Stimulated activated CD8-positive, alpha-beta memory T cell treated with anti-CD3 and anti-CD28 coated beads, Interleukin-12 subunit alpha, Interleukin-12 subunit beta, amount 100 ng/mL, for 4 hours (primary cell): ENCODE data around the gene MARCKSL1.

Source experiments
- DNase-seq: peaks from one replicate; pipeline ENCODE4 v3.0.0-alpha.2; 2020; ENCODE audit warnings: low read depth

The MARCKSL1 gene

GRCh38 chr1:32352831-32353383 is 16.9 kb upstream of the MARCKSL1 start:
- no peak for DNase-seq

GRCh38 chr1:32352239-32352745 is 16.3 kb upstream of the MARCKSL1 start:
- no peak for DNase-seq

- DNase-seq = peak; percentile 80
Observed at GRCh38 chr1:32351399-32352238, 15.6 kb upstream of the MARCKSL1 start.

GRCh38 chr1:32350785-32351398 is 14.9 kb upstream of the MARCKSL1 start:
- peak; percentile 60 for DNase-seq

GRCh38 chr1:32349211-32349708 is 13.2 kb upstream of the MARCKSL1 start:
- no peak for DNase-seq

- no peak for DNase-seq
Observed at GRCh38 chr1:32346532-32347157, 10.6 kb upstream of the MARCKSL1 start.

- no peak for DNase-seq
Observed at GRCh38 chr1:32345289-32345827, 9.3 kb upstream of the MARCKSL1 start.

- DNase-seq = no peak
Observed at GRCh38 chr1:32342704-32343103, 6.7 kb upstream of the MARCKSL1 start.

- DNase-seq = no peak
Observed at GRCh38 chr1:32341971-32342370, 5.9 kb upstream of the MARCKSL1 start.

- DNase-seq = no peak
Observed at GRCh38 chr1:32341186-32341757, 5.2 kb upstream of the MARCKSL1 start.

GRCh38 chr1:32339363-32339978 is 3.4 kb upstream of the MARCKSL1 start:
- no peak for DNase-seq

- no peak for DNase-seq
Observed at GRCh38 chr1:32338637-32339145, 2.7 kb upstream of the MARCKSL1 start.

GRCh38 chr1:32337855-32338636 is 2.0 kb upstream of the MARCKSL1 start:
- no peak for DNase-seq

- peak; percentile 42 for DNase-seq
Observed at GRCh38 chr1:32336963-32337675, 1.1 kb upstream of the MARCKSL1 start.

- DNase-seq = no peak
Observed at GRCh38 chr1:32336591-32336932, 529 bp upstream of the MARCKSL1 start.

GRCh38 chr1:32335535-32335789 is 571 bp downstream of the MARCKSL1 start:
- no peak for DNase-seq

GRCh38 chr1:32334864-32335534 is 1.0 kb downstream of the MARCKSL1 start:
- DNase-seq = peak; percentile 55

- DNase-seq = no peak
Observed at GRCh38 chr1:32334274-32334861, 1.7 kb downstream of the MARCKSL1 start.
